Stimulated activated CD8-positive, alpha-beta memory T cell treated with anti-CD3 and anti-CD28 coated beads, Interleukin-4, amount 100 ng/mL, for 48 hours (primary cell): Measurements from ENCODE around the gene BIN2.

Source experiments
- DNase-seq: peaks from one replicate; pipeline ENCODE4 v3.0.0-alpha.2; 2020

BIN2 gene

DNA sequence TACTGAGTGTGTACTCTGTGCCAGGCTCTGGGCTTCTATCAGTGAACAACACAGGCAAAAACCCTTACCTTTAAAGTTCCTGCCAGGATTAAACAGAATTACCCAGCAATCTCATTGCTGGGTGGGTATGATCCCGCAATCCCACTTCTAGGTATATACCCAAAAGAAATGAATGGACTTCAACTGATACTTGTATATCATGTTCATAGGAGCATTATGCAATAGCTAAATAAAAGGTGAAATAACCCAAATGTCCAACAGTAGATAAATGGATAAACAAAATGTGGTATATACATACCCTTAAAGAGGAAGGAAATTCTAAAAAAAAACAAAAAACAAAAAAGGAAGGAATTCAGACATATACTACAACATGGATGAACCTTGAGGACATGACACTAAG, 70.7 kb downstream of the BIN2 start:
- DNase-seq: no peak

DNA sequence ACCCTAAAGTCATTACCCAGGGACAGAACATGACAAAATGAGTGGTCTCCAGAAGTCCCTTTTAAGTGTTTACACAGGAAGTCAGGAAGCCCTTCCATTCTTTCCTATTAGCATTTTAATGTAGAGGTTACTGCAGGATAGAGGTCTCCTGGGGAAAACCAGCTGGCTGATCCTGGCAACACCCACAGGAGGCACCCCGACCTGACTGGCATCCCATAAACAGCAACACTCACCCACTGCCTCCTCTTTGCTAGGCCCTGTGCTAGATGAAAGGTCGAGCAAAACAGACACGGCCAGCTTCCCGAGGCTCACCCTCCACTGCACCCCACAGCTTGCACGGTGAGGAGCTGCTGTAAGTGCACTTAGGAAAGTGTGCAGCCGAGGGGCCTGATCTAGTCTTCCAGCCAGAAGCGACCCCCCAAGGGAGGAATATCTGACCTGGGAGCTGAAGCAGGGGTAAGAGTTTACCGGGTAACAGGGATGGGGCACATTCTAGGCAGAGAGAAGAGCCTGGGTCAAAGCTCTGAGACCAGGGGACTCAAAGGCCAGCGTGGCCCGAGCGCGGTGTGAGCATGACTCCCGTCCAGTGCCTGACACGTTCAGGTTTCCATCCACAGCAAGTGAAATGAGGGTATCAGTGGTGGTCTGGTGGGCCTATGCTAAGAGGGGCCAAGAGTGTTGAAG, 76.3 kb downstream of the BIN2 start:
- DNase-seq: no peak

DNA sequence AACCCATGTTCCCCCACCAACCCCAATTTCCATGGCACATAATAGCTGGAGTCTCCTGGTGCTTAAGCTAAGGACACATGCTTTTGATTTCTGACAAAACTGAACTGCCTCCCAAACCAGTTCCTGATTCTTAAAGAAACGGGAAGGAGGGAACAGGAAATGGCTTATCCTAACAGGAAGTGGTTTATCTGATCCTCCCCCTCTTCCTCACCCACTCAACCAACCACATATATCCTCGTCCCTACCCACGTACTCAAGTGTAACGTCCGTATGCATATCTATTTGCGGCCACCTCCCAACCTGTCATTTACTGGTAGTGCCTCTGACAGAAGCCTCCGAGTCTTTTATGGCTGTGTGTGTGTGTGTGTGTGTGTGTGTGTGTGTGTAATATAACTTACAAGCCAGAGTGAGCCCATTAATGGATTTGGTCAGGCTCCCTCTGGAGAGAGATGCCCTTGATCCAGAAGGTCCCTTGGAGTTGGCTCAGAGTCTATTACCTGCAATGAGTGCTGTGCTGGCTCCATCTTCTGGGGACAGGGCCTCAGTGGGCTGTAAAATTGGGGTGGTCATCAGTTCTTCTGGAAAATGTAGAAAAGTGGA, 77.6 kb downstream of the BIN2 start:
- DNase-seq: peak; percentile 48

- no peak for DNase-seq
Observed at GRCh38 chr12:51245476-51246253, 78.3 kb downstream of the BIN2 start.

DNA sequence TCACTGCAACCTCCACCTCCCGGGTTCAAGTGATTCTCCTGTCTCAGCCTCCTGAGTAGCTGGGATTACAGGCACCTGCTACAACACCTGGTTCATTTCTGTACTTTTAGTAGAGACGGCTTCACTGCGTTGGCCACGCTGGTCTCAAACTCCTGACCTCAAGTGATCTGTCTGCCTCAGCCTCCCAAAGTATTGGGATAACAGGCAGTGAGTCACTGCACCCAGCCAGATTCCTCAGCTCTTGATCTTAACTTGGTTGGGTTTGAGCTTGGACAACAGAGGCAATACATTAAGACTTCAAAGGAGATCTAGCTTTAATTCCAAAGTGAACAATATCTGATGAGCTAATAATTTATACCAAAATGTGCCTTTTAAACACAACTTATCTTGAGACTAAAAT, 79.7 kb downstream of the BIN2 start:
- DNase-seq: no peak

- DNase-seq: no peak
Observed at GRCh38 chr12:51242876-51243275, 81.1 kb downstream of the BIN2 start.

DNA sequence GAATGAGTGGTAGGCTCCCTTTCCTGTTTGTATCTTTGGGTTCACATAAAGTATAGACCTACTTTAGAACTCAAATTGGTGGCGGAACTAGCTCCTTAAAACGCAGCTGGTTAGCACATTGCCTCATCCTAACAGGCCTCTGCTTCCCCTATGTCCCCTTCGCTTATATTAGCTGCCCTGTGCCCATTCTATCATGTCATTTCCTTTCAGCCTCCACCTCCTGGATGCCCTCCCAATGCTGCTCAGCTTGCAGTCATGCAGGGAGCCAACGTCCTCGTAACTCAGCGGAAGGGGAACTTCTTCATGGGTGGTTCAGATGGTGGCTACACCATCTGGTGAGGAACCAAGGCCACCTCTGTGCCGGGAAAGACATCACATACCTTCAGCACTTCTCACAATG, 81.9 kb downstream of the BIN2 start:
- DNase-seq: no peak

DNA sequence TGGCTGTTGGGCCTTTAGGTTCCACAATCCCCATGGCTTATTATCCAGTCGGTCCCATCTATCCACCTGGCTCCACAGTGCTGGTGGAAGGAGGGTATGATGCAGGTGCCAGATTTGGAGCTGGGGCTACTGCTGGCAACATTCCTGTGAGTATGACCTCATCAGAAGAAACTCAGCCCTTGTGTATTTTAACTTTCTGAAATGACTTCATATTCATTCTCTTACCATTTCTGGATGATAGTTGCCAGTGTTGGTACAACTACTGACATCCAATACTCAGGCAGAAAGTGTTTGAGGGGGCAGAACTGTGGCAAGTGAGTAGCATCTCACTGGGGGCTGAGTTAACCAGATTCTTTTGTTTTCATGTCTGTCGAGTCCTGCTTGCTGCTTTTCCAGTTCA, 83.0 kb downstream of the BIN2 start:
- DNase-seq: no peak

GRCh38 chr12:51238510-51239334, 85.3 kb downstream of the BIN2 start, which contains the start of gene DAZAP2:
Gene DAZAP2 (plus strand): TSS chr12:51238826. CDS start chr12:51238908, 82 bp downstream.
- peak; percentile 98 for DNase-seq

GRCh38 chr12:51238037-51238509, 85.9 kb downstream of the BIN2 start:
- DNase-seq: no peak

DNA sequence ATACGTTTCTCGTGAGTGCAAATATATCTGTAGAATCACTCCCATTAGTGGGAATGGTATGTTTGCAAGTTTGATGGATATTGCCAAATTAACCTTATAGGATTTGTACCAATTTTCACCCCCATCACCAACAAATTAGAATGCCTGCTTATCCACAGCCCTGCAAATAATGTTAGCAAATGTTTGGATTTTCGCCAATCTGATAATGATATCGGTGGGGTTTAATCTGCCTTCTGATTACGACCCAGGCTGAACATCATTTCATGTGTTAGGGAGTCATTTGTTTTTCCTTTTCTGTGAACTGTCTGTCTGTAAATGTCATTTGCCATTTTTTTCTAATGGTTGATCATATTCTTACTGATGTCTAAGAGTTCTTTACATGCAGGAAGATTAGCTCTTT, 89.4 kb downstream of the BIN2 start:
- no peak for DNase-seq

- no peak for DNase-seq
Observed at GRCh38 chr12:51232642-51233041, 91.3 kb downstream of the BIN2 start.
